RPMI7951 (cell line): Measurements from ENCODE around the gene KIAA1210. TPM values are rescaled to one million over a fixed set of nuclear protein-coding genes. Genes with fewer than 3 reads are reported as not detected.
A peak's percentile ranks its signal among the peaks of the same experiment; 100 is the strongest.
"Not testable (repeated sequence)": the region's sequence is repeated elsewhere in the genome, so short reads cannot be mapped to it uniquely, and the experiment has no call there.

Experiments used
- DNase-seq: peaks from one replicate; pipeline ENCODE4 v3.0.0-alpha.2; 2012; ENCODE audit warnings: low read depth
- total RNA-seq: library from RNA; depleted of rRNA; stranded (reverse); fragments of >200 nt; shearing (Covaris generic); gene quantifications from 2 replicates; pipeline ENCODE4 v1.2.3, GENCODE V29; 2014; rRNA removed

Gene KIAA1210
- total RNA-seq, 1 experiment from 2014 or later, result not detected

DNA sequence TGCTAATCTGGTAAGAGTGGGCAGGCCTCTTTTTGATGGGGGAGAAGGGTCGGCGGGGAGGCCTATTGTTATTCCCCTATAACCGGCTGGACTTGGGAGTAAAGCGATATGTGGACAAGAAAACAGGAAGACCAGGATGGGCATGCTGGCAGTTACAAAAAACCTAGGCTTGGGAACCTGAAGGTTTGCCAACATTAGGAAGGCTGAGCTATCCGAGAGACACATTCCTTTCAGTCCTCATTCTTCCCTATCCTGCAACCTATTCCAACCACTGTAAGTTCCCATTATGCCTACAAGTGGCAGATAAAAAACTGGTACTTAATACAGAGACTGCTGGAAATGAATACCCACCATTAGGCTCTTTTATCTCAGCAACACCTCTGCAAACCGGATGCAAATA lies 87.2 kb downstream of the KIAA1210 start:
- peak; percentile 51 for DNase-seq

DNA sequence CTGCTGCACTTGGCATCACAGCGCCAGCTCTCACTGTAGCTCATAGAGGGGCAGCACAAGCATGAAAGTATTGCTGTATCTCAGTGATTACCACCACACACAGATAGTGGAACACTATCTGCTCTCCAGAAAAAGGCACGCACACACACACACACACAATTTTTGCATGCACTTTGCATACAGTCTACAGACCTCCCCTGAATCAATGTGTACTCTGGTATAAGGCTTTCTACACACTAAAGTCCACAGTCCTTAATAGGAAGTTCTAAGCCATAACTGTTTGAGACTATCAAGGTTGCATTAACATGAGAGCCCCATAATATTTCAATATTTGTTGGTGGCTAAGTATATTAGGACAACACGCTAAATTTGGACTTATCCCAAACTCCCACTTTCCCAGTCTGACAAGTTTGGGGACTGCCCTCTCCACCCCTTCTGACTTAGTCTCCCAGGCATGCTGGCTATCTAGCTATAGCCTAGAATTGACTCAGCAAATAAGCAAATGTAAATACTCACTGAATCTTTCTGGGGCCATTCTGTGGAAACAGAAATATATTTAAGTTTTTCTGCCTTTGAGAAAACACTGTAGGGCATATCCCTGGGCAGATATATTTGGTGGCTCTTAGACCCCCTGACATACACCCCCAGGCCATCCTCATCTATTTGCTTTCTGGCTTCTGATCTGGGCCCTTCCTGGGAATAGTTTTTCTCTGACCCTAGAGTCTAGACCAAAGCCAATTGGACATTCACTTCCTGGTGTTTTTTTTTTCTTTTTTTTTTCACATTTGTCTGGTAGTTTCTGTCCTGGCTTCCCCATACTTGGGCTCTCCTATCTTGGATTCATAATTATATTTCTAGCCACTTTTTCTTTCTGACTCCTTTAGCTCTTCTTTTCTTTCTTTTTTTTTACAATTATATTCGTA lies 91.2 kb downstream of the KIAA1210 start:
- DNase-seq, result no peak

DNA sequence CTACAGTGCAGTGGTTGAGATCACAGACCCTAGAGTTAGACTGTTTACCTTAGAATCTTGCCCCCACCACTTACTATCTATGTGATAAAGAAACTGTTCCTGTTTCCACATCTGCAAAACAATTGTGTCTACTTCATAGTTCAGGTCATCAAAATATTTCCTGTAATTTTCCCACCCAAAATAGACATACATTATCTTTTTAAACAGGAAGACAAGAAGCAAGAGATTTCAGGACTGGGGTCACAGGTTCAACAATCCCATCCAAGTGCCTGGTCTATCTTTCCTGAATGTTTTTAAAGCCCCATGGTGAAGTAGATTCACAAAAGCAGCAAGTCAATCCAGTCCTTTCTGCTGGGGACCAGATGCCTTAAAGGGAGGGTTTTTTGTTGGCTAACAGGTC lies 96.6 kb downstream of the KIAA1210 start:
- DNase-seq, result no peak

DNA sequence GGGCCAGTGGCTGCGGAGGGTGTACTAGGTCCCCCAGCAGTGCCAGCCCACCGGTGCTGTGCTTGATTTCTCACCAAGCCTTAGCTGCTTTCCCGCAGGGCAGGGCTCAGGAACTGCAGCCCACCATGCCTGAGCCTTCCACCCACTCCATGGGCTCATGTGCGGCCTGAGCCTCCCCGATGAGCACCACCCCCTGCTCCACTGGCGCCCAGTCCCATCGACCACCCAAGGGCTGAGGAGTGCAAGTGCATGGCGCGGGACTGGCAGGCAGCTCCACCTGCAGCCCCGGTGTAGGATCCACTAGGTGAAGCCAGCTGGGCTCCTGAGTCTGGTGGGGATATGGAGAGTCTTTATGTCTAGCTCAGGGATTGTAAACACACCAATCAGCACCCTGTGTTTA lies 98.0 kb downstream of the KIAA1210 start:
- not testable (repeated sequence) for DNase-seq

DNA sequence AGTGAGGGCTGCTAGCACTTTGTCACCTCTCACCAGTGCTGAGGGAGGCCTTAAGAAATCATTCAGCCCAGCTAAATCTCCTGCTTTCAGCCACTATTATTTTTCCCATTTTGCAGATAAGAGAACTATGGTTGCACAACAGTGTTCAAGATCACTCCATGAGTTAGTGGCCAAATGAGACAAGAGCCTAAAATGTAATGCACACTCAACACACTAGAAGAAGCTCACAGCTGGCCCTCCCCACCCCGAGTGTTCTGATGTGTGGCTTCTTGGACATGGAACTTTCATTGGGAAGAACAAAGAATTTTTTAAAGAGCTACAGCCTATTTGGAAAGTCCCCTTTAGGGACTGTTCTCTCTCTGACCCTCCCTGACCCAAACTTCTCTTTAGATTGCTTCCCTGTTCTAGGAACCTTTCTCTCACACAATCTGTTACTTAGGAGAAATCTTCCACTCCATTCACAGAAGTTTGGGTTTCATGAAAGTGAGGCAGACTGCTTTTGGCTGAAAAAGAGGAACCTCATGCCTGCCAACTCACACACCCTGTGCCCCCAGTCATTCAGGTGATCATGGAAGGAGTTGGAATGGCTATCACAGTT lies 98.8 kb downstream of the KIAA1210 start:
- no peak for DNase-seq

Other genes starting within 250 kb of the KIAA1210 start
- gene LONRF3, start 153.2 kb downstream of the KIAA1210 start, total RNA-seq, result 0.78 and 1.4 TPM in 2 replicates
- not detected in 2 replicates for gene CT47C1, start 54.8 kb downstream of the KIAA1210 start, total RNA-seq
- gene PGRMC1, start 108.5 kb upstream of the KIAA1210 start, total RNA-seq, result 189 and 192 TPM in 2 replicates